Measurements from ENCODE around the gene SYTL2.

GRCh38 chr11:85791409-85791990 is 19.4 kb downstream of the SYTL2 start:
- TF ChIP-seq POLR2AphosphoS5 (IDR thresholded peaks at IDR 0.05; ENCODE audit: borderline replicate concordance, low read depth, low read length), result no peak
- TF ChIP-seq EZH2 (IDR thresholded peaks at IDR 0.05), result no peak
